Measurements from ENCODE around the gene C16orf92. TPM values are rescaled to one million over a fixed set of nuclear protein-coding genes. Genes with fewer than 3 reads are reported as not detected.

Gene C16orf92
- total RNA-seq, 4 donors from 2014 or later = not detected

- Histone ChIP-seq H3K27ac (peak overlapping the region in 2 of 4 donors; percentile 57), H3K4me1 (peaks cover 0 to 46% (median 33%) of the 10 kb centered on the region in 4 donors), H3K4me3 (no peak overlapping the region), H3K27me3 (no peaks in the 10 kb centered on the region), H3K36me3 (peaks cover 3 to 71% (median 30%) of the 10 kb centered on the region in 3 donors), H3K9me3 (no peaks in the 10 kb centered on the region)
- TF ChIP-seq CTCF (IDR thresholded peaks at IDR 0.05) = peak in 1 of 5 experiments; percentile 23
- no peak for TF ChIP-seq EP300 (IDR thresholded peaks at IDR 0.05)
- DNase-seq (ENCODE audit: low spot score in 2 of 2) = no peak
- WGBS, 2 donors = 84 to 89% methylated on average over 16 to 17 of the region's 17 CpGs
Observed at GRCh38 chr16:30068750-30069610, 46.0 kb downstream of the C16orf92 start.

GRCh38 chr16:30069611-30070462 is 46.8 kb downstream of the C16orf92 start:
- H3K4me3 ChIP-seq = no peak overlapping the region
- peaks cover 0 to 43% (median 33%) of the 10 kb centered on the region in 4 donors for H3K4me1 ChIP-seq
- H3K27me3 ChIP-seq = no peaks in the 10 kb centered on the region
- 67 to 69% methylated on average over 31 of the region's 31 CpGs for WGBS, 2 donors
- H3K36me3 ChIP-seq = peaks cover 3 to 71% (median 30%) of the 10 kb centered on the region in 3 donors
- no peaks in the 10 kb centered on the region for H3K9me3 ChIP-seq
- DNase-seq (ENCODE audit: low spot score in 2 of 2) = no peak
- peak overlapping the region in 2 of 4 donors; percentile 57 for H3K27ac ChIP-seq
- TF ChIP-seq EP300 (IDR thresholded peaks at IDR 0.05) (no peak), CTCF (IDR thresholded peaks at IDR 0.05) (no peak), POLR2A (IDR thresholded peaks at IDR 0.05) (no peak)

GRCh38 chr16:30070490-30070889 is 47.5 kb downstream of the C16orf92 start:
- TF ChIP-seq CTCF (IDR thresholded peaks at IDR 0.05) (no peak), POLR2A (IDR thresholded peaks at IDR 0.05) (no peak), EP300 (IDR thresholded peaks at IDR 0.05) (no peak)
- peaks cover 3 to 71% (median 30%) of the 10 kb centered on the region in 3 donors for H3K36me3 ChIP-seq
- peak overlapping the region in 1 of 4 donors; percentile 57 for H3K27ac ChIP-seq
- no peaks in the 10 kb centered on the region for H3K9me3 ChIP-seq
- peaks cover 0 to 50% (median 34%) of the 10 kb centered on the region in 4 donors for H3K4me1 ChIP-seq
- no peaks in the 10 kb centered on the region for H3K27me3 ChIP-seq
- no peak for DNase-seq (ENCODE audit: low spot score in 2 of 2)
- H3K4me3 ChIP-seq = no peak overlapping the region

Other genes starting within 250 kb of the C16orf92 start
- not detected for gene ZG16, start 244.9 kb upstream of the C16orf92 start, total RNA-seq
- 10 to 100 TPM; 19.9 to 42.8 (median 40.5) TPM for gene KIF22, start 232.4 kb upstream of the C16orf92 start, total RNA-seq
- 10 to 100 TPM; 40.0 to 75.9 (median 62.0) TPM for gene MAZ, start 216.7 kb upstream of the C16orf92 start, total RNA-seq
- 10 to 100 TPM; 10.0 to 28.4 (median 18.5) TPM for gene PRRT2, start 211.0 kb upstream of the C16orf92 start, total RNA-seq
- gene PAGR1, start 207.0 kb upstream of the C16orf92 start, total RNA-seq = 10 to 100 TPM; 40.8 to 70.7 (median 61.0) TPM
- 100 to 1,000 TPM; 113 to 247 (median 177) TPM for gene MVP, start 202.7 kb upstream of the C16orf92 start, total RNA-seq
- 100 to 1,000 TPM in 2 of 4 donors, 10 to 100 TPM in 2; 80.0 to 121 (median 94.8) TPM for gene CDIPT, start 160.0 kb upstream of the C16orf92 start, total RNA-seq
- gene SEZ6L2, start 123.6 kb upstream of the C16orf92 start, total RNA-seq = 1 to 10 TPM in 2 of 4 donors, under 1 TPM in 2; 0.84 to 4.9 (median 1.3) TPM
- 1 to 10 TPM in 3 of 4 donors, under 1 TPM in 1; 0.90 to 5.7 (median 3.9) TPM for gene ASPHD1, start 122.7 kb upstream of the C16orf92 start, total RNA-seq
- gene KCTD13, start 97.0 kb upstream of the C16orf92 start, total RNA-seq = 10 to 100 TPM; 31.0 to 81.0 (median 38.7) TPM
- gene TMEM219, start 61.1 kb upstream of the C16orf92 start, total RNA-seq = 100 to 1,000 TPM in 2 of 4 donors, 10 to 100 TPM in 2; 83.1 to 144 (median 103) TPM
- gene TAOK2, start 49.3 kb upstream of the C16orf92 start, total RNA-seq = 10 to 100 TPM; 51.3 to 88.8 (median 66.0) TPM
- 10 to 100 TPM; 12.6 to 26.7 (median 22.6) TPM for gene HIRIP3, start 27.6 kb upstream of the C16orf92 start, total RNA-seq
- 10 to 100 TPM; 36.6 to 60.4 (median 51.6) TPM for gene INO80E, start 27.0 kb upstream of the C16orf92 start, total RNA-seq
- 1 to 10 TPM in 2 of 4 donors, under 1 TPM in 2; 0.44 to 4.2 (median 1.7) TPM for gene DOC2A, start 12.2 kb upstream of the C16orf92 start, total RNA-seq
- not detected for gene TLCD3B, start 8.1 kb downstream of the C16orf92 start, total RNA-seq
- 100 to 1,000 TPM; 474 to 649 (median 487) TPM for gene ALDOA, start 42.6 kb downstream of the C16orf92 start, total RNA-seq
- 10 to 100 TPM; 21.1 to 54.3 (median 34.3) TPM for gene PPP4C, start 52.8 kb downstream of the C16orf92 start, total RNA-seq
- gene TBX6, start 68.7 kb downstream of the C16orf92 start, total RNA-seq = 1 to 10 TPM in 1 of 4 donors, under 1 TPM in 2, not detected in 1; 0.66 to 1.5 (median 0.84) TPM
- gene YPEL3, start 73.0 kb downstream of the C16orf92 start, total RNA-seq = 100 to 1,000 TPM in 2 of 4 donors, 10 to 100 TPM in 2; 81.9 to 197 (median 122) TPM
- gene GDPD3, start 90.3 kb downstream of the C16orf92 start, total RNA-seq = 1 to 10 TPM; 2.8 to 5.2 (median 4.6) TPM
- 10 to 100 TPM; 65.5 to 93.0 (median 79.5) TPM for gene MAPK3, start 100.0 kb downstream of the C16orf92 start, total RNA-seq
- 10 to 100 TPM; 35.0 to 66.9 (median 47.1) TPM for gene CORO1A, start 160.4 kb downstream of the C16orf92 start, total RNA-seq
- gene BOLA2B, start 170.5 kb downstream of the C16orf92 start, total RNA-seq = 100 to 1,000 TPM; 218 to 491 (median 322) TPM
- 10 to 100 TPM; 45.7 to 68.7 (median 52.8) TPM for gene SLX1A, start 170.7 kb downstream of the C16orf92 start, total RNA-seq
- 10 to 100 TPM in 3 of 4 donors, 1 to 10 TPM in 1; 9.8 to 55.3 (median 32.9) TPM for gene SULT1A3, start 176.1 kb downstream of the C16orf92 start, total RNA-seq
- gene NPIPB13, start 225.3 kb downstream of the C16orf92 start, total RNA-seq = 1 to 10 TPM; 5.1 to 9.6 (median 7.4) TPM